Stimulated activated CD8-positive, alpha-beta memory T cell treated with anti-CD3 and anti-CD28 coated beads, Interleukin-4, amount 100 ng/mL, for 1 hour (primary cell): ENCODE results near the gene CHKA.

ENCODE experiments used
- DNase-seq, 2 donors: peaks; one replicate each; pipeline ENCODE4 v3.0.0-alpha.2; 2020; ENCODE audit warnings: low read depth in 2 of 2, low spot score in 1 of 2

Gene CHKA

GRCh38 chr11:68074584-68075352 is 46.4 kb downstream of the CHKA start:
- no peak for DNase-seq

DNA sequence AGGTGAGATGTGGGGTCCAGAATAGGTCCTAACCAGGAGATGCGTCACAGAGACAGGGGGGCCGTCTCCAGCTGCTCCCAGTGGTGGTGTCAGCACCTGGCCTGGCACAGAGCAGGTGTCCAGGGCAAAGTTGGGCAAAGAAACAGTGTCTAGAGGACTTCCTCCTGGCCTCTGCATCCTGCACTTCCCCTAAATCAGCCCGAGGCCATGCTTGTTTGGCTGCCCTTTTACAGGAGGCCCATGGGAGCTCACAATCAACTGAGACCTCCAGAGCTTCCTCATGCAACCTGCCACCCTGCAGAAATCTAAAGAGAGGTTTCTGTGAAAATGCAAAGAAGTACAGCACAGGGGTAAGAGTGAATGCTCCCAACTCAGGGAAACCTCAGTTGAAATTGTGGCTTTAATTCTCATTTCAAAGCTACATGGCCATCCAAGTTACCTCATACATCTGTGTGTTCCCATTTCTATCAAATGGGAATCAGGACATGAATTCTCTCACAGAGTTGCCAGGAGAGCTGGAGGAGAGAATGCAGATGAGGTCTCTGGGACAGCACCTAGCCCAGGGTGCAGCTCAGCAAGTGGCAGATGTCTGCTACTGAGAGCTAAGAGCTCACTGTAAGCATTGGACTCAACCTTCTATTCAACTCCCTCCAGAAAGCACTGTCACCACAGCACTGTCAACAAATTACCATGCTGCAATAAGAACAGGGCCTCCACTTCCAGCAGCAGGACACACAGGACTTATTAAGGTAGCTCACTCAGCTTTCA is 49.7 kb downstream of the CHKA start:
- DNase-seq, result no peak

DNA sequence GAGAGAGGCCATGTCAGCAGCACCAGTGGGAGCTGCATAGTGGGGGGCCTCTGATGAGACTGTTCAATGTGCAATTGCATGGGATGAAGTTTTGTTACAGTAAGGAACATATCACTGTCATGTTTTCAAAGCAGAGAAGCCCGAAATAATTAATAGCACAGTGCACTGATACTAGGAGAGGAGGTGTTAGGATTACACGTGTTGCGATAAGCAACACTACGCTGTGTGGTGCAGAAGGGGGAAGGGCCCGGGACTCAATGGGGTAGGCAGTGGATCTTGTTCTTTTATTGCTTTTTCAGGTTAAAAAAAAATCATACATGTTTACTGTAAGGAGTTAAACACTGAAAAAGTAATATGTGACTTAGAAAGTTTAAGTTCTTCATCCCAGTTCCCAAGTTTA is 53.2 kb downstream of the CHKA start:
- DNase-seq, result no peak

GRCh38 chr11:68066742-68067141 is 54.4 kb downstream of the CHKA start:
- no peak for DNase-seq

DNA sequence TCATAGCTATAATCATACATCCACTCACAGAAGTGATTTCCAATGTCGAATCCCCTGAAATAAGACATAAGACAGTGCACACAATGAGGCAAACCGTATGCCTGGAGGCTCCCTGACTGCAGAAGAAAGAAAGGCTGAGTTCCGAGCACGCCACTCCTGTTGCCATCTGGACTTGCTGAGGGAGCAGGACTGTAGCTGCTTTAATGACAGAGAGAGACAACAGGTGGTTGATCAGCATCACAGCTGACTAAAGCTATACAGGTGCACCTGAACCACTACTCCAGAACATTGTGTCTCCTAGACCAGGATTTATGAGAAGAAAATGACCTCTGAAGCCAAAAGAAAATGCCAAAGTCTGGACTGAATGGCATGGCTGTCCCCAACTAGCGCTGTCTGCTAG is 55.3 kb downstream of the CHKA start:
- no peak for DNase-seq

- no peak for DNase-seq
Observed at GRCh38 chr11:68064926-68065325, 56.3 kb downstream of the CHKA start.

DNA sequence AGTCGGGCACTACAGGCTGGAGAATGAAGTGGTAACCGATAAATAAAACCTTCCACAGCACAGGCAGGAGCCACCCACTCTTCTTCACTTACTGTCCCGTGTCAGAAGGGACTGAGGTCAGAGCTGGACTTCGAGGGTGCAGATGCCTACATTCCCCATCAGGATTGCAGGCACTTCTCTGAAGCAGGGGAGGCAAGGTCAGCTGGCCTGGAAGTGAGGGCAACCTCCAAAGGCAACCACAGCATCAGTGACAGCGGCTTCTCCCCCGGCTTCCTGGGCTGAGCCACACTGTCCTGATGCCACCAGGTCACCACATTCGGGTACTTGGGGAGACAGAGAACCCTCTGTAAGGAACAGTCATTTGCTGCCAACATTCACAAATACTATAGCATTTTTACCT is 59.7 kb downstream of the CHKA start:
- DNase-seq, result no peak

DNA sequence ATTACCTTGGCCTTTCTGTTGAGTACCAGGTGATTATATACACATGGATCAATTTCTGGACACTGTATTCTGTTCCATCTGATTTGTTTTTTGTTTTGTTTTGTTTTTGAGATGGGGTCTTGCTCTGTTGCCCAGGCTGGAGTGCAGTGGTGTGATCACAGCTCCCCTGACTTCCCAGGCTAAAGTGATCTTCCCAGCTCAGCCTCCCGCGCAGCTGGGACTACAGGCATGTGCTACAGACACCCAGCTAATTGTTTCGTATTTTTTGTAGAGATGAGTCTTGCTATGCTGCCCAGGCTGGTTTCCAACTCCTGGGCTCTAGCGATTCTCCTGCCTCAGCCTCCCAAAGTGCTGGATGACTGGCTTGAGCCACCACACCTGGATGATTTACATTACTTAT is 63.4 kb downstream of the CHKA start:
- DNase-seq, result no peak

DNA sequence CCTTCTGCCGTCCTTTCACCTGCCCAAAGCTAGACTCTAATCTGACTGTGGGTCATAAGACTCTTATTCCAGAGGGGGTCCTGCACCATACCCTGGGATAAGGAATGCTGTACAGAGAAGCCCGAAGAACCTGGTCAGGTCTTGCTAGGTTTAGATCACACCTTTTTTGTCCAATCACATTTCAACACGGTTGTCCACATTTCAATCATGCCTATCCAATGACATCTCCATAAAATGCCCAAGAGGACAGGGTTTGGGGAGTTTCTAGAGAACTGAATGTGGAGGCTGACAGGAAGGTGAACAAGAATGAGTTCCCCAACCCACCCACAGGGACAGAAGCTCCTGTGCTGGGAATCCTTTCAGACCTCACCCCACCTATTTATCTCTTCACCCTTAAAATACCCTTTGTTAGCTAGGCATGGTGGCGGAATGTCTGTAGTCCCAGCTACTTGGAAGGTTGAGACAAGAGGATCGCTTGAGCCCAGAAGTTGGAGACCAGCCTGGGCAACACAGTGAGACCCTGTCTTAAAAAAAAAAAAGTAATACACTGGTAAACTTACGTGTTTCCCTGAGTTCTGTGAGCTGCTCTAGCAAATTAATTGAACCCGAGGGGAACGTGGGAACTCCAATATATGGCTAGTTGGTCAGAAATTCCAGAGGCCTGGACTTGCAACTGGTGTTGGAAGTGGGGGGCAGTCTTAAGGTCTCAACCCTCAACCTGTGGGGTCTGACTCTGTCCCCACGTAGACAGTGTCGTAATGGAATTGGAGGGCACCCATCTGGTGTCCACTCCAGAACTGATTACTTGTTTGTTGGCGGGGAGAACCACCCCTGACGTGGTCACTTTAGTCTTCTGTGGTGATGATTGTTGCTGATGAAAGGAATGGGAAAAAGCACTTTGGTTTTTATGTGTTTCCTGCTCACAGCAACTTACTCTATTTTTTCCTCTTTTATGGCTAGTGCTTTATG is 64.6 kb downstream of the CHKA start:
- no peak for DNase-seq

DNA sequence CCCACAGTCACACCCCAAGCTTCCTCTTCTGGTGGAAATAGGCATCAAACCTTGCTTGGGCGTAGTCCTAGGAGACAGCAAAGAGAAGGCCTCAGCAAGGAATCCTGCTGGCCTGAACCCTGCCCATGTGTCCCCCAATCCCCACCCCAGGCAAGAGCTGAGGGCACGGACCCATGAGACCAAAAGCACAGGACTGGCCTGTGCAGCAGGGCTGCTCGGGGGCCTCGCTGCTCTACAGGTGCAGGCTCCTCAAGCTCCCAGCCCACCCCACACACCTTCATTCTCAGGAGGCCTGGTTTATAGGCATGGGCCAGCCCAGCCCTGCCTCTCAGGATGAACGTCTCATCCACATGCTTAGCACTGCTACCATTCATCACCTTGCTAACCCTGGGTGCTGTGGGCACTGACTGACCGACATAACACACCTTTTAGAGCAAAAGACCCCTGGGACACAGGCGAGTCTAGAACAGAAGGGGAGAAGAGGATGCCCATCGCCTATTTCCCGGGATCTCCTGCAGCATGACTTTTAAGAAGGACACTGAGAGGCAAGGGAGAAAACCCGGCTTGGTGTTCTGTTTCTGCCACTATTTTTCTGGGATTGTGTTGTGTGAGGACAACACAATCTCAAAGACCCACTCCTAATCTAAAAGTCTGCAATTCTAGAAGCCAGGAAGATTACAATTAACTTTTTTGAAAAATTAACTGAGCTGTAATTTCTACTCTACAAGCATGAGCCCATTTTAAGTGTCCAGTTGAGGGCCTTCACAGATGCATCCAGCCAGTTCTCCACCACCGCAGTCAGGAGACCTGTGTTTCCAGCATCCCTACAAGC is 67.0 kb downstream of the CHKA start:
- no peak for DNase-seq

DNA sequence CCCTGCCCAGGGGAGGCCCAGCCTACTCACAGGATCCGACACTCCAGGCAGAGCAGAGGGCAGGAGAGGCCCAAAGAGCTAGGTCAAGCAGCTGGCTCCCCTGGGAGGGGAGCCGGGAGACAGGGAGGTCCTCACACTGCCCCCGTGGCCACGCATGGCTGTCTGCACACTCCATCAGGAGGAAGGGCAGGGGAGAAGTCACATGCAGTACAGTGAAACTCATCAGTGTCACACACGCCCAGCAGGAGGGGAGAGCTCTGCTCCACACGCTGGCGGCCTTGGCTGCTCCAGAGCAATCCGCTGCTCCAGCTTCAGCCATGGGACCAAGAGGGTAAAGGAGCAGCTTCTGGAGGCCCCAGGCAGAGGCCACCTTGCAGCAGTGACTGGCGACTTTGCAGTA is 68.1 kb downstream of the CHKA start:
- DNase-seq, result no peak

DNA sequence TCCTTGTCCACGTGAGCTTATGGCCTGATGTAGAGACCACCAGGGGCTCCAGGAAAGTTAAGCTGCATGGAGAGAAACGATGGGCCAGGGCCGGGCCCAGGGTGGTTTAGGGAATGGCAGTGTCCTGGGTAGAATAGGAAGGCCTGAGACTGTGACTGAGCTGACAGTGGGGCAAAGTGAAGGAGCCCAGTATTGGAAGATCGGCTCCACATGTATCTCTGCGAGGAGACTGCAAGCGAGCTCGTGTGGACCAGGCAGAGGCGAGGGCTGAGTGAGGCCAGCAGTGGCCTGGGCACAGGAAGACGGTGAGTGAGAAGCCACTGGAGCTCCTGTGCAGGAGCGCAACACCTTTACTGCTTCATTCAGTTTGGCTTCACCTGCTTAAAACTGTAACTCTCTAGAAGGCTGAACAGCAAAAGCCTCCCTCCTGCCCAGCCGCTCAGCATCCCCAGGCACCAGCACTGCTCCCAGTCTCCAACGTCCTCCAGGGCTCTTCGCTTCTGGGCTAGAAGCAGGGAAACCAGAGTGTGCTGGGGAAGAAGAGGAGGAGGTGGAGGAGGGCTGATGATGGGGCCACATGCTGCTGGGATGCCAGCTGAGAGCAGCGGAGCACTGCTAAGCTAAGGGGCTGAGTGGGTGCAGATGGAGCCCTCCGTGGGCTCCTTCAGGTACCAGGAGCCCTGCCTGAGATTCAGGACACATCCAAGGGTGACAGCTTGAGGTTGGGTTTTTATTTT is 68.9 kb downstream of the CHKA start:
- DNase-seq, result no peak

DNA sequence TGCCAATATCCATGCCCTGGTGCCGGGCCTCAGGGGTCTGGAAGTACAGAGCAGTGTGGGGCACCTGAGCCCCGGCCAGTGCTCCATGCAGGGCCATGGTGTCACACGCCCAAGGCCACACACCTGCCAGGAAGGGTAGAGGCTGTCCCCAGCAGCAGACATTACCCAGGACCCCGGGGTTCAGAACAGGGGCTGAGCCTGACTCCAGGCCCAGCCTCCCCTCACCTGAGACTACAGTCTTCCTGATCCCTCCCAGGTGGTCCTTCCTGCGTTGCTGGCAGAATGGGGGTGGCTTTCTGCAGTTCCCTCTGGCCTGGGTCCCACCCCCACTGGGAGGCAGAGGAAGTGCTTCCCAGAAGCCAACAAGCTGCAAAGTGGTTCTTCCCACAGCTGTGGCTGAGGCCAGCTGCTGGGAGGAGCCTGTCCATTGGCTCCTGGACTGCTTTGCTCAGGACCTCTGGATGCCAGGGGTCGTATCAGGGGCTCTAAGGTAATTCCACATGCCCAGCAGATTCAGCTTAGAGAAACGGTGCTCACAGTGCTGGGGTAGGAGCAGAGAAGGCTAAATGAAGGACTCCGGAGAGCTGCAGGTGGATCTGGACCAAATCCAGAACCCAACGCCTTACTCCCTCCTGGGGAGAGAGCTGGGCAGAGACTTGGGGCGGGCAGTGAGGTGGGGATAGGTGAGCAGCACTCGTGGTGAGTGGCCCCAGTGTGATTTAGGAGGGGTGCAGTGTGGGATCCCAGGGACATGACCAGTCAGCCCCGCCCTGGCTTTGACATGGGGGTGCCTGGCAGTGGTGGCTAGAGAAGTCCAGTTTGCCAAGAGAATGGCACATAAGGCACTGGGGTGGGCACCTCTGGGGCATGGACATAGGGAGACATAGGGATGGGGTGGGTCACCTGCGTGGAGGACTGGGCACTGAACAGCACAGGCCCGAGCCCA is 69.7 kb downstream of the CHKA start:
- no peak for DNase-seq

DNA sequence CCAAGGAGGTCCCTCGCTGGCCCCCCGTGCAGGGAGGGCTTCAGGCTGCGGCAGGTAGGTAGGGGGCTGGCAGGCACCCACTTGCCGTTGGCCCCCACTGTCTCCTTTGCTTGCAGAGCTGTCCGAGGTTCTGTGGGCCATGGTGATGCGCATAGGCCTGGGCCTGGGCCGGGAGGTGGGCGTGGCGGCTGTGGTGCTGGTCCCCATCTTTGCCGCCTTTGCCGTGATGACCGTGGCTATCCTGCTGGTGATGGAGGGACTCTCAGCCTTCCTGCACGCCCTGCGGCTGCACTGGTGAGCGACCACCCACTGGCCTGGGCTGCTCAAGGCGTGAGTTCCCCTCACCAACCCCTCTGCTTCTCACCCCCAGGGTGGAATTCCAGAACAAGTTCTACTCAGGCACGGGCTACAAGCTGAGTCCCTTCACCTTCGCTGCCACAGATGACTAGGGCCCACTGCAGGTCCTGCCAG is 70.8 kb downstream of the CHKA start:
- no peak for DNase-seq

GRCh38 chr11:68049509-68050370 is 71.4 kb downstream of the CHKA start:
- DNase-seq, result no peak

- no peak for DNase-seq
Observed at GRCh38 chr11:68048681-68049508, 72.3 kb downstream of the CHKA start.
